Adrenal gland (tissue), 12 donors: ENCODE results near the gene NAALAD2. TPM values are rescaled to one million over a fixed set of nuclear protein-coding genes. Genes with fewer than 3 reads are reported as not detected.
A peak's percentile ranks its signal among the peaks of the same experiment; 100 is the strongest.

ENCODE experiments used
- DNase-seq, 7 donors: peaks; one replicate each; pipeline ENCODE4 v3.0.0-alpha.2; 2019 to 2020
- H3K27ac ChIP-seq, 5 donors: fragments of 200-600 bp; sonication (generic) in 4 of 5; 1 replicate in 3 of 5; 2 replicates in 2 of 5; pipeline versions ENCODE4 v1.5.1 to v1.8.0; 2016 to 2020; ENCODE audit warnings: mild to moderate bottlenecking in 1 of 5
- H3K27me3 ChIP-seq: fragments of 200-600 bp; 2 replicates; pipeline ENCODE4 v1.8.0; 2021
- H3K36me3 ChIP-seq, 2 donors: fragments of 200-600 bp; replicated peaks in 1 of 2; 1 replicate in 1 of 2; 2 replicates in 1 of 2; pipeline versions ENCODE4 v1.5.1 to v1.8.0; 2018 to 2022
- H3K4me1 ChIP-seq, 2 donors: fragments of 200-600 bp; replicated peaks in 1 of 2; 1 replicate in 1 of 2; 2 replicates in 1 of 2; pipeline versions ENCODE4 v1.5.1 to v1.8.0; 2018 to 2021
- H3K4me3 ChIP-seq, 4 donors: fragments of 200-600 bp; sonication (generic) in 3 of 4; one replicate each; pipeline ENCODE4 v1.5.1; 2016 to 2018
- H3K9me3 ChIP-seq, 3 donors: fragments of 200-600 bp; sonication (generic) in 1 of 3; replicated peaks in 1 of 3; 1 replicate in 2 of 3; 2 replicates in 1 of 3; pipeline versions ENCODE4 v1.5.1 to v1.8.0; 2016 to 2021
- POLR2A ChIP-seq, 2 donors: fragments of 450-650 bp; IDR thresholded peaks; one replicate each; pipeline ENCODE4 v1.6.1; 2017; ENCODE audit warnings: antibody characterized with exemption in 2 of 2, mild to moderate bottlenecking in 2 of 2, moderate library complexity in 1 of 2
- WGBS, 4 donors: extraction: QIAGEN DNeasy Blood & Tissue Kit in 2 of 4; methylation state at CpG; one replicate each; pipeline versions ENCODE4 v1.1.5 to v1.1.7; 2013 to 2017; 5-methylcytosine and 5-hydroxymethylcytosine counted together
- intact Hi-C, 2 donors: fragments of 100-400 bp; cut with DNase I; formaldehyde crosslinking; loops; one replicate each; pipeline versions ENCODE4 v1.14.1 to v1.15.0; 2022 to 2023
- polyA plus RNA-seq, 3 donors: library from polyadenylated mRNA; stranded (reverse); fragments of 200-250 nt in 2 of 3; fragments of 350-450 nt in 1 of 3; fragmentation: Illumina TruSeq in 1 of 3; extraction: RNeasy Lipid Tissue Mini Kit (QIAGEN cat#74804) in 1 of 3; gene quantifications; one replicate each; pipeline ENCODE4 v1.2.3, GENCODE V29; 2013 to 2014
- total RNA-seq, 9 donors: library from RNA; depleted of rRNA in 4 of 9; stranded (reverse); fragments of >200 nt in 4 of 9; fragments of 120-200 nt in 1 of 9; fragmentation: NEBNext Ultra II Directional in 1 of 9; extraction: Animal tissue kit (Norgen Biotek cat#: 25700) in 1 of 9; gene quantifications; one replicate each; pipeline versions ENCODE4 v1.1.0 to v1.2.4, GENCODE V29; 2013 to 2023
- TF ChIP-seq, protein P1 (sequence below), 6 experiments: fragments of 450-650 bp in 4 of 6; fragments of 200-600 bp in 2 of 6; sonication (generic) in 1 of 6; IDR thresholded peaks; 1 replicate in 5 of 6; 2 replicates in 1 of 6; pipeline versions ENCODE4 v1.5.1 to v1.8.0; 2016 to 2021; ENCODE audit warnings: antibody characterized with exemption in 6 of 6, mild to moderate bottlenecking in 2 of 6, moderate library complexity in 1 of 6
- donor health status: healthy with polysubstance abuse.
- donor health status: Bipolar disorder and iron deficiency.
- donor health status: DM: yes; HTN: yes; CAD: no.
- donor health status: DM: no; HTN: no; CAD: no.
- donor health status: DM: no; HTN: no; CAD: no.
- donor health status: DM: yes; HTN: yes; CAD: no.

Gene NAALAD2
- total and polyA plus RNA-seq, 12 donors: 6.0 to 43.0 (median 12.9) TPM

DNA sequence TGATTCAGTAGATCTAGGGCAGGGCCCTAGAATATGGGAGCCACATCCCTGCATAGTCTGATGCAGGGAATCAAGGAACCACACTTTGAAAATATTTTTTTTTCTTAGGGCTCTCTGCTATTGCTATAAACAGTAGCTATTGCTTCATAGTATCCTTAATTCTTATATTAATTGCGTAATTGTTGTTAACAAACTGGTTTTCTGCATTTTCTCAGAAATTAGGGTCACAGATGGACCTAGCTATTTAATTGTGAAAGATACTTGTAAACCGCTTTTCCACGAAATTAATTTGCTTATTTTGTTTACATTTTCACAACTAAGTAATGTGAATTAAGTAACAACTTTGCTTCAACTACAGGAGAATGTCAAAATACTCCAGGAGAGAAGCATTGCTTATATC, 34.1 kb downstream of the NAALAD2 start:
- 92 to 94% (median 93%) methylated on average over 3 of the region's 3 CpGs for WGBS, 4 donors
- TF ChIP-seq, protein P1, sequence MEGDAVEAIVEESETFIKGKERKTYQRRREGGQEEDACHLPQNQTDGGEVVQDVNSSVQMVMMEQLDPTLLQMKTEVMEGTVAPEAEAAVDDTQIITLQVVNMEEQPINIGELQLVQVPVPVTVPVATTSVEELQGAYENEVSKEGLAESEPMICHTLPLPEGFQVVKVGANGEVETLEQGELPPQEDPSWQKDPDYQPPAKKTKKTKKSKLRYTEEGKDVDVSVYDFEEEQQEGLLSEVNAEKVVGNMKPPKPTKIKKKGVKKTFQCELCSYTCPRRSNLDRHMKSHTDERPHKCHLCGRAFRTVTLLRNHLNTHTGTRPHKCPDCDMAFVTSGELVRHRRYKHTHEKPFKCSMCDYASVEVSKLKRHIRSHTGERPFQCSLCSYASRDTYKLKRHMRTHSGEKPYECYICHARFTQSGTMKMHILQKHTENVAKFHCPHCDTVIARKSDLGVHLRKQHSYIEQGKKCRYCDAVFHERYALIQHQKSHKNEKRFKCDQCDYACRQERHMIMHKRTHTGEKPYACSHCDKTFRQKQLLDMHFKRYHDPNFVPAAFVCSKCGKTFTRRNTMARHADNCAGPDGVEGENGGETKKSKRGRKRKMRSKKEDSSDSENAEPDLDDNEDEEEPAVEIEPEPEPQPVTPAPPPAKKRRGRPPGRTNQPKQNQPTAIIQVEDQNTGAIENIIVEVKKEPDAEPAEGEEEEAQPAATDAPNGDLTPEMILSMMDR (IDR thresholded peaks at IDR 0.05): no peak
- no peak for TF ChIP-seq POLR2A (IDR thresholded peaks at IDR 0.05)
- Histone ChIP-seq H3K9me3 (no peaks in the 10 kb centered on the region), H3K4me3 (no peak overlapping the region), H3K27me3 (no peaks in the 10 kb centered on the region), H3K4me1 (peaks cover 5 to 14% of the 10 kb centered on the region in 2 donors), H3K27ac (no peak overlapping the region), H3K36me3 (no peaks in the 10 kb centered on the region)
- intact Hi-C loops: no loop called here
- no peak for DNase-seq

DNA sequence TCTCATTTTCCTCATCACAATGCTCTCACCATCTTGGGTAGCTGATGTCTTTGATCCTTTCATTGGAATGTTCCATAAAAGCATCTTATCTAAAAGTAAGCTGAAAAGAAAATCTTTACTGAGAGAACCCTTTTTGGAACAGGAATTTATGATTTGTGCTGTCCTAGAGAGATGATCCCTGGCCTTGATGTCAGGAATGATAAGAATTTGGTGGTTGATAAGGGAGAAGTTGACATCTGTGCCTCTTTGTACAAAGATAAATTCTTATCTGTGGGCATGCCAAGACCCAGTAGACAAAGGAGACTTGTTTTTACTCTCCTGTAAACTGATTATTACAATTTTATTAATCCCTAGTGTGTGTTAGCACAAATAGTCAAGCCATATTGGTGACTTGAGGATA, 36.9 kb downstream of the NAALAD2 start:
- Histone ChIP-seq H3K36me3 (no peaks in the 10 kb centered on the region), H3K4me3 (no peak overlapping the region), H3K4me1 (peaks cover 5 to 14% of the 10 kb centered on the region in 2 donors), H3K9me3 (no peaks in the 10 kb centered on the region), H3K27ac (peak overlapping the region in 1 of 5 donors; percentile 61), H3K27me3 (no peaks in the 10 kb centered on the region)
- intact Hi-C loops: no loop called here
- DNase-seq: no peak
- TF ChIP-seq, protein P1 (IDR thresholded peaks at IDR 0.05): no peak
- no peak for TF ChIP-seq POLR2A (IDR thresholded peaks at IDR 0.05)

- Histone ChIP-seq H3K4me3 (no peak overlapping the region), H3K4me1 (peaks cover 5 to 8% of the 10 kb centered on the region in 2 donors), H3K27me3 (no peaks in the 10 kb centered on the region), H3K27ac (no peak overlapping the region), H3K36me3 (no peaks in the 10 kb centered on the region), H3K9me3 (no peaks in the 10 kb centered on the region)
- TF ChIP-seq, protein P1 (IDR thresholded peaks at IDR 0.05): no peak
- no peak for TF ChIP-seq POLR2A (IDR thresholded peaks at IDR 0.05)
- DNase-seq: no peak
- 82 to 98% (median 92%) methylated on average over 1 of the region's 1 CpG for WGBS, 4 donors
- intact Hi-C loops: no loop called here
Observed at GRCh38 chr11:90176069-90176468, 41.6 kb downstream of the NAALAD2 start.

DNA sequence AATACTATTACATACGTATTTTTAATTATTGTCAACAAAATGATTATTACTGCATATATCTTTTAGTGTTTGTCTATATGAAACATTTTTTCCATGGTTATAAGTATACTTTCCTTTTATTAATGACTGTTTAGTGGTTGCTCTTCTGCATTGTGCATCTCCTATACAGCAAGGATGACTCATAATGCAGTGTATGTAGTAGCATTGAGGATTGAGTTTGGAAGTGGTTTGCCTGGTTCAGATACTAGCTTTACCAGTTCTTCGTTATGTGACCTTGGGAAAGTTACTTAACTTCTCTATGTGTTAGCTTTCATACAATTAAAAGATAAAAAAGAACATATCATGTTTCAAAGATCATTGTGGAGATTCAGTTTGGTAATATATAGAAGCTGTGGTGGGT, 44.3 kb downstream of the NAALAD2 start:
- intact Hi-C loops: no loop called here
- Histone ChIP-seq H3K4me3 (no peak overlapping the region), H3K27ac (no peak overlapping the region), H3K36me3 (no peaks in the 10 kb centered on the region), H3K9me3 (no peaks in the 10 kb centered on the region), H3K4me1 (no peaks in the 10 kb centered on the region), H3K27me3 (no peaks in the 10 kb centered on the region)
- DNase-seq: no peak
- 92 to 96% (median 93%) methylated on average over 2 of the region's 2 CpGs for WGBS, 4 donors
- TF ChIP-seq, protein P1 (IDR thresholded peaks at IDR 0.05): no peak
- TF ChIP-seq POLR2A (IDR thresholded peaks at IDR 0.05): no peak
